Tibial artery (tissue), 4 donors: ENCODE data around the gene ACE2.
"Not testable (repeated sequence)": the region's sequence is repeated elsewhere in the genome, so short reads cannot be mapped to it uniquely, and the experiment has no call there.

Source experiments
- DNase-seq, 2 donors: peaks; one replicate each; pipeline ENCODE4 v3.0.0-alpha.2; 2019
- H3K27ac ChIP-seq, 2 donors: fragments of 200-600 bp; sonication (generic) in 1 of 2; 1 replicate in 1 of 2; 2 replicates in 1 of 2; pipeline ENCODE4 v1.5.1; 2018 to 2019; ENCODE audit warnings: mild to moderate bottlenecking in 1 of 2
- H3K27me3 ChIP-seq, 2 donors: fragments of 200-600 bp; sonication (generic) in 1 of 2; one replicate each; pipeline versions ENCODE4 v1.5.1 to v1.6.0; 2016 to 2019
- H3K36me3 ChIP-seq, 3 donors: fragments of 200-600 bp; sonication (generic) in 2 of 3; one replicate each; pipeline ENCODE4 v1.5.1; 2016 to 2019; ENCODE audit warnings: mild to moderate bottlenecking in 2 of 3
- H3K4me1 ChIP-seq, 4 donors: fragments of 200-600 bp; sonication (generic) in 2 of 4; 1 replicate in 3 of 4; 2 replicates in 1 of 4; pipeline ENCODE4 v1.5.1; 2016 to 2019
- H3K4me3 ChIP-seq, 2 donors: fragments of 200-600 bp; sonication (generic) in 1 of 2; 1 replicate in 1 of 2; 2 replicates in 1 of 2; pipeline ENCODE4 v1.5.1; 2018 to 2019; ENCODE audit warnings: mild to moderate bottlenecking in 2 of 2
- H3K9me3 ChIP-seq, 3 donors: fragments of 200-600 bp; sonication (generic) in 1 of 3; one replicate each; pipeline ENCODE4 v1.5.1; 2016 to 2019
- CTCF ChIP-seq, 2 experiments: fragments of 200-600 bp in 1 of 2; fragments of 450-650 bp in 1 of 2; IDR thresholded peaks; one replicate each; pipeline ENCODE4 v1.5.1; 2017 to 2019; ENCODE audit warnings: antibody characterized with exemption in 2 of 2, mild to moderate bottlenecking in 1 of 2, moderate library complexity in 1 of 2
- intact Hi-C: fragments of 100-400 bp; cut with DNase I; formaldehyde crosslinking; loops from one replicate; pipeline ENCODE4 v1.15.0; 2023; ENCODE audit warnings: low total_unique reads

The ACE2 gene

GRCh38 chrX:15600745-15601144 is at the start of gene ACE2:
TSS of gene ACE2 (minus strand) at chrX:15600960. CDS start at chrX:15600911, 49 bp downstream.
- DNase-seq, result no peak
- TF ChIP-seq CTCF (IDR thresholded peaks at IDR 0.05), result no peak

GRCh38 chrX:15647510-15647909 is 46.8 kb upstream of the ACE2 start:
- intact Hi-C loops, H3K36me3 ChIP-seq, H3K9me3 ChIP-seq, H3K4me1 ChIP-seq, H3K27me3 ChIP-seq, H3K4me3 ChIP-seq, H3K27ac ChIP-seq, DNase-seq: not testable (repeated sequence)

More at GRCh38 chrX:15600745-15601144, at the start of gene ACE2:
- intact Hi-C loops, result no loop called here
- no peaks in the 10 kb centered on the region for H3K36me3 ChIP-seq
- H3K9me3 ChIP-seq, result no peaks in the 10 kb centered on the region
- H3K27ac ChIP-seq, result no peak within 1 kb of the TSS
- no peaks in the 10 kb centered on the region for H3K27me3 ChIP-seq
- H3K4me1 ChIP-seq, result no peaks in the 10 kb centered on the region
- H3K4me3 ChIP-seq, result no peak within 1 kb of the TSS

- intact Hi-C loops, result no loop called here
- no peak for DNase-seq
- TF ChIP-seq CTCF (IDR thresholded peaks at IDR 0.05), result no peak
- Histone ChIP-seq H3K27ac (no peak overlapping the region), H3K27me3 (no peaks in the 10 kb centered on the region), H3K4me1 (no peaks in the 10 kb centered on the region), H3K4me3 (no peak overlapping the region), H3K9me3 (no peaks in the 10 kb centered on the region), H3K36me3 (no peaks in the 10 kb centered on the region)
These were observed 45.8 kb upstream of the ACE2 start for GRCh38 chrX:15646543-15646942.

GRCh38 chrX:15646031-15646430 is 45.3 kb upstream of the ACE2 start:
- H3K27ac ChIP-seq, result no peak overlapping the region
- H3K4me1 ChIP-seq, result no peaks in the 10 kb centered on the region
- H3K27me3 ChIP-seq, result no peaks in the 10 kb centered on the region
- H3K4me3 ChIP-seq, result no peak overlapping the region
- no peaks in the 10 kb centered on the region for H3K36me3 ChIP-seq
- intact Hi-C loops, result no loop called here
- no peak for DNase-seq
- TF ChIP-seq CTCF (IDR thresholded peaks at IDR 0.05), result no peak
- no peaks in the 10 kb centered on the region for H3K9me3 ChIP-seq

GRCh38 chrX:15645266-15645665 is 44.5 kb upstream of the ACE2 start:
- H3K27ac ChIP-seq, result no peak overlapping the region
- no peak for TF ChIP-seq CTCF (IDR thresholded peaks at IDR 0.05)
- H3K27me3 ChIP-seq, result no peaks in the 10 kb centered on the region
- no peaks in the 10 kb centered on the region for H3K9me3 ChIP-seq
- H3K4me3 ChIP-seq, result no peak overlapping the region
- no peaks in the 10 kb centered on the region for H3K4me1 ChIP-seq
- no peaks in the 10 kb centered on the region for H3K36me3 ChIP-seq
- intact Hi-C loops, result no loop called here
- no peak for DNase-seq

GRCh38 chrX:15644560-15644872 is 43.8 kb upstream of the ACE2 start:
- H3K4me1 ChIP-seq, result no peaks in the 10 kb centered on the region
- H3K27ac ChIP-seq, result no peak overlapping the region
- DNase-seq, result no peak
- no peak overlapping the region for H3K4me3 ChIP-seq
- no peaks in the 10 kb centered on the region for H3K27me3 ChIP-seq
- H3K36me3 ChIP-seq, result no peaks in the 10 kb centered on the region
- intact Hi-C loops, result no loop called here
- no peaks in the 10 kb centered on the region for H3K9me3 ChIP-seq
- no peak for TF ChIP-seq CTCF (IDR thresholded peaks at IDR 0.05)
